ENCODE results near the gene NEIL3.

The NEIL3 gene

GRCh38 chr4:177371461-177371860 is 61.8 kb downstream of the NEIL3 start:
- no peak for DNase-seq (ENCODE audit: low read depth in 2 of 2)

GRCh38 chr4:177374966-177375365 is 65.3 kb downstream of the NEIL3 start:
- DNase-seq (ENCODE audit: low read depth in 2 of 2), result no peak

GRCh38 chr4:177375372-177375771 is 65.7 kb downstream of the NEIL3 start:
- no peak for DNase-seq (ENCODE audit: low read depth in 2 of 2)

- DNase-seq (ENCODE audit: low read depth in 2 of 2), result no peak
Measured at GRCh38 chr4:177376024-177376423, 66.3 kb downstream of the NEIL3 start.

- DNase-seq (ENCODE audit: low read depth in 2 of 2), result no peak
Measured at GRCh38 chr4:177380730-177381287, 71.1 kb downstream of the NEIL3 start.

- no peak for DNase-seq (ENCODE audit: low read depth in 2 of 2)
Measured at GRCh38 chr4:177381762-177382310, 72.2 kb downstream of the NEIL3 start.

- no peak for DNase-seq (ENCODE audit: low read depth in 2 of 2)
Measured at GRCh38 chr4:177384856-177385397, 75.3 kb downstream of the NEIL3 start.

- no peak for DNase-seq (ENCODE audit: low read depth in 2 of 2)
Measured at GRCh38 chr4:177385576-177386277, 76.1 kb downstream of the NEIL3 start.

GRCh38 chr4:177386278-177386815 is 76.7 kb downstream of the NEIL3 start:
- DNase-seq (ENCODE audit: low read depth in 2 of 2), result no peak

GRCh38 chr4:177391287-177391686 is 81.6 kb downstream of the NEIL3 start:
- DNase-seq (ENCODE audit: low read depth in 2 of 2), result no peak

GRCh38 chr4:177391953-177392352 is 82.3 kb downstream of the NEIL3 start:
- DNase-seq (ENCODE audit: low read depth in 2 of 2), result no peak

GRCh38 chr4:177393236-177393635 is 83.6 kb downstream of the NEIL3 start:
- DNase-seq (ENCODE audit: low read depth in 2 of 2), result no peak

- no peak for DNase-seq (ENCODE audit: low read depth in 2 of 2)
Measured at GRCh38 chr4:177396352-177396751, 86.7 kb downstream of the NEIL3 start.

GRCh38 chr4:177400030-177400429 is 90.4 kb downstream of the NEIL3 start:
- DNase-seq (ENCODE audit: low read depth in 2 of 2), result no peak

- DNase-seq (ENCODE audit: low read depth in 2 of 2), result no peak
Measured at GRCh38 chr4:177401658-177402273, 92.1 kb downstream of the NEIL3 start.

- DNase-seq (ENCODE audit: low read depth in 2 of 2), result no peak
Measured at GRCh38 chr4:177403746-177404145, 94.1 kb downstream of the NEIL3 start.

- no peak for DNase-seq (ENCODE audit: low read depth in 2 of 2)
Measured at GRCh38 chr4:177404342-177404741, 94.7 kb downstream of the NEIL3 start.

- no peak for DNase-seq (ENCODE audit: low read depth in 2 of 2)
Measured at GRCh38 chr4:177404986-177405385, 95.3 kb downstream of the NEIL3 start.

GRCh38 chr4:177405508-177405907 is 95.8 kb downstream of the NEIL3 start:
- DNase-seq (ENCODE audit: low read depth in 2 of 2), result no peak

- DNase-seq (ENCODE audit: low read depth in 2 of 2), result no peak
Measured at GRCh38 chr4:177408023-177408422, 98.3 kb downstream of the NEIL3 start.

- DNase-seq (ENCODE audit: low read depth in 2 of 2), result no peak
Measured at GRCh38 chr4:177410566-177410965, 100.9 kb downstream of the NEIL3 start.

- DNase-seq (ENCODE audit: low read depth in 2 of 2), result no peak
Measured at GRCh38 chr4:177411996-177412395, 102.3 kb downstream of the NEIL3 start.

Data from stimulated activated CD4-positive, alpha-beta T cell treated with anti-CD3 and anti-CD28 coated beads, Interleukin-12 subunit alpha, Interleukin-12 subunit beta, amount 100 ng/mL, for 24 hours (primary cell).